GM23338 (cell line): ENCODE data around the gene GSTP1.

Experiments used
- CREB1 ChIP-seq: fragments of 250-450 bp; sonication (Bioruptor Pico); IDR thresholded peaks from 2 replicates; pipeline ENCODE4 v1.5.0; 2020; ENCODE audit warnings: low read depth, mild to moderate bottlenecking, moderate library complexity
- ETS1 ChIP-seq: IDR thresholded peaks from 2 replicates; pipeline ENCODE4 v1.6.1; 2016; ENCODE audit warnings: antibody characterized with exemption
- POLR2AphosphoS5 ChIP-seq: IDR thresholded peaks from 2 replicates; pipeline ENCODE4 v1.6.1; 2016; ENCODE audit warnings: antibody characterized with exemption, low read depth
- TF ChIP-seq, protein P1 (sequence below), 2 experiments: fragments of 200-600 bp in 1 of 2; sonication (generic) in 1 of 2; conservative IDR thresholded peaks; 2 replicates each; pipeline versions ENCODE4 v1.5.1 to v1.6.1; 2016 to 2017; ENCODE audit warnings: antibody characterized with exemption in 2 of 2, low read depth in 2 of 2, mild to moderate bottlenecking in 2 of 2, moderate library complexity in 1 of 2

- TF ChIP-seq, protein P1, sequence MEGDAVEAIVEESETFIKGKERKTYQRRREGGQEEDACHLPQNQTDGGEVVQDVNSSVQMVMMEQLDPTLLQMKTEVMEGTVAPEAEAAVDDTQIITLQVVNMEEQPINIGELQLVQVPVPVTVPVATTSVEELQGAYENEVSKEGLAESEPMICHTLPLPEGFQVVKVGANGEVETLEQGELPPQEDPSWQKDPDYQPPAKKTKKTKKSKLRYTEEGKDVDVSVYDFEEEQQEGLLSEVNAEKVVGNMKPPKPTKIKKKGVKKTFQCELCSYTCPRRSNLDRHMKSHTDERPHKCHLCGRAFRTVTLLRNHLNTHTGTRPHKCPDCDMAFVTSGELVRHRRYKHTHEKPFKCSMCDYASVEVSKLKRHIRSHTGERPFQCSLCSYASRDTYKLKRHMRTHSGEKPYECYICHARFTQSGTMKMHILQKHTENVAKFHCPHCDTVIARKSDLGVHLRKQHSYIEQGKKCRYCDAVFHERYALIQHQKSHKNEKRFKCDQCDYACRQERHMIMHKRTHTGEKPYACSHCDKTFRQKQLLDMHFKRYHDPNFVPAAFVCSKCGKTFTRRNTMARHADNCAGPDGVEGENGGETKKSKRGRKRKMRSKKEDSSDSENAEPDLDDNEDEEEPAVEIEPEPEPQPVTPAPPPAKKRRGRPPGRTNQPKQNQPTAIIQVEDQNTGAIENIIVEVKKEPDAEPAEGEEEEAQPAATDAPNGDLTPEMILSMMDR (conservative IDR thresholded peaks at IDR 0.05; ENCODE audit: low read depth in 2 of 2), result no peak
- no peak for TF ChIP-seq ETS1
- no peak for TF ChIP-seq CREB1 (CRISPR knock-in tag)
- TF ChIP-seq POLR2AphosphoS5, result no peak
Measured at GRCh38 chr11:67561971-67562619, 21.5 kb upstream of the GSTP1 start.
